Measurements from ENCODE around the gene F2. TPM values are rescaled to one million over a fixed set of nuclear protein-coding genes. Genes with fewer than 3 reads are reported as not detected.

Gene F2
- total RNA-seq, 4 donors from 2014 or later: 1.4 to 3.0 TPM; not detected in 2

DNA sequence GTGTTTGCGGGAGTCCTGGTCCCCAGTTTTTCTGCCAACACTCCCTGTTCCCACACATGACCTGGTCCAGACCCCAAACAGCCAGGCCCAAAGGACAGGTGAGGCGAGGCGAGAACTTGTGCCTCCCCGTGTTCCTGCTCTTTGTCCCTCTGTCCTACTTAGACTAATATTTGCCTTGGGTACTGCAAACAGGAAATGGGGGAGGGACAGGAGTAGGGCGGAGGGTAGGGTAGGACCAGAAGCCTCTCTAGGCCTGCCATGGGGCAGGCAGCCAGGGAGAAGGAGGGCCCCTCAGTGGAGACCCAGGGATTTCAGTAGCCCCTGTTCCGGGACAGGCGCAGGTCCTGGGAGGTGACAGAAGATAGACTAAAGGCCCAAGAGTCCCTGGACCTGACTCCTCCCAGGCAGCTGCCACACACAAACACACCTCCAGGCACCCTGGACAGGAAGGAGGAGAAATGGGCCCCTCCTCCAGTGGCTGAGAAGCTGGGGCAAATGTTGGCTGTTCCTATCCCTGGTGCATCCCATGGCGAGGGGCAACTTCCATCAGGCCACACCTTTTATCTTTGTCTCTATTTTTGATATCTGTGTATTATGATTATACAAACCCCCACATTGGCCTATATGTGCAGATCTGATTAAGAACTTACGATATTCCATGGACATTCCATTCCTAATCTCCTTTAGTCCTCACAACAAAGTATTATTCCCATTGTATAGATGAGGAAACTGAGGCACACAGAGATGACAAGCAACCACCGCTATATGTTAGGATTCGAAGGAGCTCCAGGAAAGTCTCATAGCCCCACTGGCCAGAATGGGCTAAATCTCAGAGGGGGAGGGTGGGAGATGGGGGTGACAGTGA lies 626 bp upstream of the F2 start:
- no peak for ATAC-seq
- H3K4me3 ChIP-seq: no peak overlapping the region

DNA sequence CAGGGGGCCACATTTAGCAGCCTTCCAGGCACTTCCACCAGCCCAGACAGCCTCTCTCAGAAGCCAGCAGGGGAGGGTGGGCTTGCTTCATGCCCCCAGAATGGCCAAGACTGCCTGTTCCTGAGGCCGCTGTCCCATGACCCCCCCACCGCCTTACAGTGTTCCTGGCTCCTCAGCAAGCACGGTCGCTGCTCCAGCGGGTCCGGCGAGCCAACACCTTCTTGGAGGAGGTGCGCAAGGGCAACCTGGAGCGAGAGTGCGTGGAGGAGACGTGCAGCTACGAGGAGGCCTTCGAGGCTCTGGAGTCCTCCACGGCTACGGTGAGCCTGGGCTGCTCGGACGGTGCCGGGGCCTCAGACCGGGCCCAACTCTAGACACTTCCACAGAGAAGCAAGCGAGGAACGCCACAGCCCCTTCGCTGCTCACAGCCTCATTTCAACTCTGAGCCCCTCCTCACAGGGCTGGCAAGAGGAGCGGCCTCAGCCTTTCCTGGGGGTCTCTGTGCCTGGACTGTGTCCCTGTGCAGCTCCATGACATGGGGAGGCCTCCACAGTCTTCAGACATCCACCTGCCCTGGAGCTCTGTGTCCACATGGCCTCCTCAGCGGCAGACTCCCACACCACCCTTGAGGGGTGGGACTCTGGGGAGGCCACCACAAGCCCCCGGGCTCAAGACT lies 668 bp downstream of the F2 start:
- TF ChIP-seq POLR2A (IDR thresholded peaks at IDR 0.05): no peak
- TF ChIP-seq, protein P1, sequence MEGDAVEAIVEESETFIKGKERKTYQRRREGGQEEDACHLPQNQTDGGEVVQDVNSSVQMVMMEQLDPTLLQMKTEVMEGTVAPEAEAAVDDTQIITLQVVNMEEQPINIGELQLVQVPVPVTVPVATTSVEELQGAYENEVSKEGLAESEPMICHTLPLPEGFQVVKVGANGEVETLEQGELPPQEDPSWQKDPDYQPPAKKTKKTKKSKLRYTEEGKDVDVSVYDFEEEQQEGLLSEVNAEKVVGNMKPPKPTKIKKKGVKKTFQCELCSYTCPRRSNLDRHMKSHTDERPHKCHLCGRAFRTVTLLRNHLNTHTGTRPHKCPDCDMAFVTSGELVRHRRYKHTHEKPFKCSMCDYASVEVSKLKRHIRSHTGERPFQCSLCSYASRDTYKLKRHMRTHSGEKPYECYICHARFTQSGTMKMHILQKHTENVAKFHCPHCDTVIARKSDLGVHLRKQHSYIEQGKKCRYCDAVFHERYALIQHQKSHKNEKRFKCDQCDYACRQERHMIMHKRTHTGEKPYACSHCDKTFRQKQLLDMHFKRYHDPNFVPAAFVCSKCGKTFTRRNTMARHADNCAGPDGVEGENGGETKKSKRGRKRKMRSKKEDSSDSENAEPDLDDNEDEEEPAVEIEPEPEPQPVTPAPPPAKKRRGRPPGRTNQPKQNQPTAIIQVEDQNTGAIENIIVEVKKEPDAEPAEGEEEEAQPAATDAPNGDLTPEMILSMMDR (IDR thresholded peaks at IDR 0.05 in 4 of 5, conservative IDR thresholded peaks at IDR 0.05 in 1 of 5): no peak
- no peaks in the 10 kb centered on the region for H3K9me3 ChIP-seq
- H3K36me3 ChIP-seq: no peaks in the 10 kb centered on the region
- peaks cover 0 to 4% of the 10 kb centered on the region in 2 donors for H3K4me1 ChIP-seq
- in situ Hi-C loops (cut with MboI; ENCODE audit: low sequenced_read_pairs in 4 of 4): no loop called here
- no peaks in the 10 kb centered on the region for H3K27me3 ChIP-seq
- ATAC-seq (no peak), DNase-seq (no peak)
- no peak overlapping the region for H3K27ac ChIP-seq
- no peak overlapping the region for H3K4me3 ChIP-seq
- intact Hi-C loops (cut with DNase I; ENCODE audit: low total_unique reads): no loop called here

More for the DNA sequence above, 626 bp upstream of the F2 start:
- no peak for TF ChIP-seq POLR2A (IDR thresholded peaks at IDR 0.05)
- TF ChIP-seq, protein P1 (IDR thresholded peaks at IDR 0.05 in 4 of 5, conservative IDR thresholded peaks at IDR 0.05 in 1 of 5): no peak
- H3K36me3 ChIP-seq: no peaks in the 10 kb centered on the region
- in situ Hi-C loops (cut with MboI; ENCODE audit: low sequenced_read_pairs in 4 of 4) (no loop called here), intact Hi-C loops (cut with DNase I; ENCODE audit: low total_unique reads) (no loop called here)
- no peak overlapping the region for H3K27ac ChIP-seq
- H3K27me3 ChIP-seq: no peaks in the 10 kb centered on the region
- DNase-seq: no peak
- peaks cover 2 to 15% of the 10 kb centered on the region in 2 donors for H3K4me1 ChIP-seq
- H3K9me3 ChIP-seq: no peaks in the 10 kb centered on the region

DNA sequence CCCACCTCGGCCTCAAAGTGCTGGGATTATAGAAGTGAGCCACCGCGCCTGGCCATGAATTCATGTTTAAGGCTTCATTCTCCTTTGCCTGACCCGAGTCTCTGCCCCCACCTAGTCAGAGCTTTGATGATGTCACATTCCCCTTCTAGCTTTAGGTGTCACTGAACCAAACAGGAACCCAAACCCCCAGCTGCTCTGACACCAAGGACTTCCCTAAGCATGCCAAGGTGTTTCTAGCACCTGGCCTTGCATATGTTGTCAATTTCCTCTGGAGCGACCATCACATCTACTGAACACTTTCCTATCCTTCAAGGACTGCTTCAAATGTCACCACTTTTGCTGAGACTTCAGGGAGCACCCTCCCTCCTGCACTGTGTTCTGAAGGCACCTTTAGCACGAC lies 2.3 kb downstream of the F2 start:
- TF ChIP-seq, protein P1 (IDR thresholded peaks at IDR 0.05 in 4 of 5, conservative IDR thresholded peaks at IDR 0.05 in 1 of 5): no peak
- TF ChIP-seq POLR2A (IDR thresholded peaks at IDR 0.05): no peak
- H3K4me3 ChIP-seq: no peak overlapping the region
- in situ Hi-C loops (cut with MboI; ENCODE audit: low sequenced_read_pairs in 4 of 4): no loop called here
- no peak for DNase-seq
- intact Hi-C loops (cut with DNase I; ENCODE audit: low total_unique reads): no loop called here
- H3K27me3 ChIP-seq: no peaks in the 10 kb centered on the region
- H3K4me1 ChIP-seq: no peaks in the 10 kb centered on the region
- no peak overlapping the region for H3K27ac ChIP-seq
- no peaks in the 10 kb centered on the region for H3K9me3 ChIP-seq
- no peak for ATAC-seq
- no peaks in the 10 kb centered on the region for H3K36me3 ChIP-seq

DNA sequence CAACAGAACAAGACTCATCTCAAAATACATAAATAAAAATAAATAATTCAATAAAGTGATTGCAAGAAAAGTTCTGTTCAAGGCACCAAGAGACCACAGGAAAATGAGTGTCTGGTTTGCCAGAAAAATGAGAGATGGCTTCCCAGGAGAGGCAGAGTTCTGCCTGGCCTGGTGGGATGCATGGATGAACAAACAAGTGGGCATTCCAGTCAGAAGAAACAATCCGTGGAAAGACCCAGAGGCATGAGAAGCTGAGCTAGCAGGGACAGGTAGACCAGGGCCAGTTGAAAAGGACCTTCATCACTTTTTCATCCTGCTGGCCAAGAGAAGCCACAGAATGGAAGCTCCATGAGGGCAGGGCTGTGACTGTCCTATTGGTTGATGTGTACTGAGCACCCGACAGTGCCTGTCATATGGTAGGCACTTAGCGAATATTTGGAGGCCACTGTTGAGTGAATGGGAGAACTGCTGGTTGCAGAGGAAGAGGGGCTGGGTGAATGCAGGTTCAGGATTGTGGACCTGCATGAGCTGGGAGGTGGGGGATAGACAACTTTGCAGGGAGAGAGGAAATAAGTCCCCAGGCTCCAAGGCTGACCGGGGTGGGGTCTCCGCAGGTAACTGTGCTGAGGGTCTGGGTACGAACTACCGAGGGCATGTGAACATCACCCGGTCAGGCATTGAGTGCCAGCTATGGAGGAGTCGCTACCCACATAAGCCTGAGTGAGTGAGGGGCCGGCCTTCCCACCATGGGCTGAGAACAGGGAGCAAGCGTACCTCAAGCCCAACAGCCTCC lies 3.7 kb downstream of the F2 start:
- DNase-seq: no peak
- no peak overlapping the region for H3K27ac ChIP-seq
- ATAC-seq: no peak
- no peaks in the 10 kb centered on the region for H3K36me3 ChIP-seq
- H3K9me3 ChIP-seq: no peaks in the 10 kb centered on the region
- no peaks in the 10 kb centered on the region for H3K4me1 ChIP-seq
- H3K4me3 ChIP-seq: no peak overlapping the region
- TF ChIP-seq, protein P1 (IDR thresholded peaks at IDR 0.05 in 4 of 5, conservative IDR thresholded peaks at IDR 0.05 in 1 of 5): no peak
- intact Hi-C loops (cut with DNase I; ENCODE audit: low total_unique reads): no loop called here
- no peaks in the 10 kb centered on the region for H3K27me3 ChIP-seq
- in situ Hi-C loops (cut with MboI; ENCODE audit: low sequenced_read_pairs in 4 of 4): no loop called here
